ENCODE results near the gene CNOT10.
"Not testable (repeated sequence)": the region's sequence is repeated elsewhere in the genome, so short reads cannot be mapped to it uniquely, and the experiment has no call there.

The CNOT10 gene, protein sequence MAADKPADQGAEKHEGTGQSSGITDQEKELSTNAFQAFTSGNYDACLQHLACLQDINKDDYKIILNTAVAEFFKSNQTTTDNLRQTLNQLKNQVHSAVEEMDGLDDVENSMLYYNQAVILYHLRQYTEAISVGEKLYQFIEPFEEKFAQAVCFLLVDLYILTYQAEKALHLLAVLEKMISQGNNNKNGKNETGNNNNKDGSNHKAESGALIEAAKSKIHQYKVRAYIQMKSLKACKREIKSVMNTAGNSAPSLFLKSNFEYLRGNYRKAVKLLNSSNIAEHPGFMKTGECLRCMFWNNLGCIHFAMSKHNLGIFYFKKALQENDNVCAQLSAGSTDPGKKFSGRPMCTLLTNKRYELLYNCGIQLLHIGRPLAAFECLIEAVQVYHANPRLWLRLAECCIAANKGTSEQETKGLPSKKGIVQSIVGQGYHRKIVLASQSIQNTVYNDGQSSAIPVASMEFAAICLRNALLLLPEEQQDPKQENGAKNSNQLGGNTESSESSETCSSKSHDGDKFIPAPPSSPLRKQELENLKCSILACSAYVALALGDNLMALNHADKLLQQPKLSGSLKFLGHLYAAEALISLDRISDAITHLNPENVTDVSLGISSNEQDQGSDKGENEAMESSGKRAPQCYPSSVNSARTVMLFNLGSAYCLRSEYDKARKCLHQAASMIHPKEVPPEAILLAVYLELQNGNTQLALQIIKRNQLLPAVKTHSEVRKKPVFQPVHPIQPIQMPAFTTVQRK

DNA sequence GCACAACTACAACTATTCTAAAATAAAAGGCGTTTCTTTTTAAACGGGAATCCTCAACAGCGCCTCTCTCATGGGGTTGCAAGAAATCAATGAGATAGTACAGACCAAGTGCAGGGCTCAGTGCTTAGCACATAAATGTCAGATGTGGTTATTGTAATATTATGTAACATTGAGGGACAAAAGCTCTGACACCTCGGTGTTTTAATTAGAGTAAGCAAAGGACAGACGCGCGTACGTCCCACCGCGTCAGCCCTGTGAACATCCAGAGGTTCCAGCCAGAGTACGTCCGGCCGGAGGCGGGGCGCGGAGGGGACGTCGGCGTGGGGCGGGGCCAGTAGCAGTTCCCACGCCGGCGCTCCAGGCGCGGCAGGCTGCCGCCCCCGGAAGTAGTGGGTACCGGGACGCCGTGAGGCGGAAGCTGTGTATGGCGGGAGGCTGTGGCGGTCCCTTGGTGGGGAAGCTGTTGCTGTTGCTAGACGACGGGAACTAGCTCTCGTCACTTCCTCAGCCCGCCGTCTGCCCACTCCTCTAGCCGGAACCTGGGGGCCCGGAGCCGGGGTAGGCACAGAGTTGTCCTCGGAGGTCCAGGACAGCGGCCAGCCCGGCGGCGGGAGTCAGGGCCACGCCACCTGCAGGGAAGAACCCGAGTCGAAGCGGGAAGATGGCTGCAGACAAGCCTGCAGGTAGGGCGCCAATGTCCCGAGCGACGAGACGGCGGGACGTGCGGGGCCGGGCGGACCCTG lies at the start of gene CNOT10:
Gene CNOT10, plus strand, starts transcription at position 389 of the 743 bp plus-strand sequence. Its CDS starts 273 bp downstream, at position 662.
- peak; percentile 80 for DNase-seq

DNA sequence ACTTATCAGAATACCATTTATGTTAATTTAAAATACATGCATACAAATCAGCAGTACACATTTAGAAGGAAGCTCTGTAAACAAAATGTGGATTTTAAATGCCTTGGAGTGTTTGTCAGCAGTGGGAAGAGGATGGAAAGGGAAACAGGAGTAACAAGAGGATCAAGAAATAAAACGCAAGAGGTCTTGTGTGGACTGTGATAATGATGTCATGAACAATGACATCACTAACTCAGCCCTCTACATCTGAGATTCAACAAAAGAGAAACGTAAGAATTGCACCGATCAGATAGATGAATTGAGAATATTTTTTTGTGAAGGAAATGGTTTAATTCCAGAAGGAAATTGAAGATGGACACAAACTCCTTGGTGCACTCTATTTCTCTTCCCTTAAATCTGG lies 44.0 kb upstream of the CNOT10 start:
- DNase-seq = no peak

DNA sequence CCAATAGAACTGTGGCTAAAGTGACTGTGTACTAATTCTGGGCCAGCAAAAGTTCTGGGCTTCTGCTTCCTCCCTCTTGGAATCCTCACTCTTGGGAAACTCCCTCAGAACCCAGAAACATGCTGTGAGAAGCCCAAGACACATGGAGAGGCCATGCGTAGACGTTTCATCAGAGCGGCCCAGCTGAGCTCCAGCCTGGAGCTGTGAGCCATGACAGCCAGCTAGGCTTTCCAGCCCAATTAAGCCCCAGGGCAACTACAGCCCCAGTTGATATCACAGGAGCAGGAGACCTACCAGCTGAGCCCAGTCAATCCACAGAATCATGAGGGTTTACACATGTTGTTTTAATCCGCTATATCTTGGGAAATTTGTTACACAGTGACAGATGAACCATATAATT lies 43.6 kb upstream of the CNOT10 start:
- DNase-seq = no peak

DNA sequence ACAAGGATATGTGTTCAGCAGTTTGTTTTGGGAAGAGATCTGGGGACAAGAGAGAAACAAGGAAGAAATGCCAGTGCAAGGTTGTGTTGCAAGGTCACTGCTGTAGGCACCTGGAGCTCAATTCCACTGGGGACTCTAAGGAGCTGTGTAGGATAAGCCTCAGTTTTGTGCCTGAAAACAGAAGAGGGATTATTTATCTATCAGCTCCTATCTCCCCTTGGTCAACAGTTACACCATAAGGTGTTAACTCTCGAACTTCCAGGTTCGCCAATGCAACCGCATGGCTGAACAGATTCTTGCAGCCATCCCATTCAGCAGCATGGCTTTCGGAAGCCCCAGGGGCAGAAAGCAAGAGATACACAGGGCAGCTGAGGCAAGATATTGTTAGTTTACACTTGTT lies 41.6 kb upstream of the CNOT10 start:
- no peak for DNase-seq

DNA sequence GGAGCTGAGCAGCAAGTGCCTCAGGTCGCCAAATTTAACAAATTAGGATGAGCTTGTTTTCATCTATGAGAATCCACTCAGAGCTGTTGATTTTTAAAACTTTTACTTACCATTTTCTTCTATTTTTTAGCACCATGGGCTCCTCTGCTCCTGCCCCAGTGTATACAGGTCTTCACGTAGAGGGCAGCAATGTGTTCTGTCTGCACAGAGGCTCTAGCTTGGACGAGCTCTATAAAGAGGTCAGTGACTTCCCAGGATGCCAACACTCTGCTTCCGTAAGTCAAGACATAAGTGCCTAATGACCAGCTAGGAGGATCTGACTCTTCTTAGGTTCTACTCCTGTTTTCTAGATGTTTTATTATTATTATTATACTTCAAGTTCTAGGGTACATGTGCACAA lies 41.2 kb upstream of the CNOT10 start:
- DNase-seq = no peak

DNA sequence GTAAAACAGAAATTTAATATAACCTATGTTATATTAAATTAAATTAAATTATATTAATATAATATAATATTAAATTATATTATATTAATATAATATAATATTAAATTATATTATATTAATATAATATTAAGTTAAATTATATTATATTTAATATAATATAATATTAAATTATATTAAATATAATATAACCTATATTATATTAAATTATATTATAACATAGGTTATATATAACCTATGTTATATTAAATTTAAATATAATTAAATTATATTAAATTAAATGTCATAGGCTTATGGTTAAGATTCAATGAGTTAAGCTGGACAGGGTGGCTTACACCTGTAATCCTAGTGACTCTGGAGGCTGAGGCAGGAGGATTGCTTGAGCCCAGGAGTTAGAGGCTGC lies 40.6 kb upstream of the CNOT10 start:
- no peak for DNase-seq

DNA sequence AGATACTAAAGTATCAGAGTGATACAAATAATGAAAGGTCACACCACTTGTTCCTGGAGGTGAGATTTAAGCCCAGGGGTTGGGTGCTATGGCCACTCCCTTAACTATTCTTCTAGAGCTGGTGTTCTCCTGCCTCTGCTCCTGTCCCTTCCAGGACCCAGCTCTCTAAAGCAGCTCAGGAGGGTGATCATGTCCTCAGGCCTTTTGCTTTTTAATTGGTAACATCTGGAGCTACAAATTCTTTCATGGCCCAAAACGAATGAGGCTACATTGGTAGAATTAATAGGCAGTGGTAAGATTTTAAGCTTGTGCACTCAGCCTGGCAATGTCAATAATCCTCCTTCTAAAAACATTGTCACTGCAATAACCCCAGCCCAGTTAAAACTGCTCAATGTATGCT lies 38.2 kb upstream of the CNOT10 start:
- no peak for DNase-seq

DNA sequence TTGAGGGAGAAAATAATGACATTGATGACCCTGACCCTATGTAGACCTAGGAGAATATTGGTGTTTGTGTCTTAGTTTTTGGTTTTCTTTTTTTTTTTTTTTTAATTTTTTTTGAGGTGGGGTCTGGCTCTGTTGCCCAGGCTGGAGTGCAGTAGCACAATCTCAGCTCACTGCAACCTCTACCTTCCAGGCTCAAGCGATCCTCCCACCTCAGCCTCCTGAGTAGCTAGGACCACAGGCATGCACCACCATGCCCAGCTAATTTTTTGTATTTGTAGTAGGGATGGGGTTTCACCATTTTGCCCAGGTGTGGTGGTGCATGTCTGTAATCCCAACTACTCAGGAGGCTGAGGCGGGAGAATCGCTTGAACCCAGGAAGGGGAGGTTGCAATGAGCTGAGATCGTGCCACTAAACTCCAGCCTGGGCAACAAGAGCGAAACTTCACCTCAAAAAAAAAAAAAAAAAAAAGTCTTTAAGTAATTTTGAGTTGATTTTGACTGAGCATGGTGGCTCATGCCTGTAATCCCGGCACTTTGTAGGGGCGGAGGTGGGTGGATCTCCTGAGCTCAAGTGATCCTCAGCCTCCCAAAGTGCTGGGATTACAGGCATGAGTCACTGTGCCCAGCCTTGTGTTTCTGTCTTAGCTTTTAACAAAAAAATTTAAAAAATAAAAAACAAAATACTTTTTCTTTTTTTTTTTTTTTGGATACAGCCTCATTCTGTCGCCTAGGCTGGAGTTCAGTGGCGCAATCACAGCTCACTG lies 32.5 kb upstream of the CNOT10 start:
- DNase-seq = not testable (repeated sequence)

DNA sequence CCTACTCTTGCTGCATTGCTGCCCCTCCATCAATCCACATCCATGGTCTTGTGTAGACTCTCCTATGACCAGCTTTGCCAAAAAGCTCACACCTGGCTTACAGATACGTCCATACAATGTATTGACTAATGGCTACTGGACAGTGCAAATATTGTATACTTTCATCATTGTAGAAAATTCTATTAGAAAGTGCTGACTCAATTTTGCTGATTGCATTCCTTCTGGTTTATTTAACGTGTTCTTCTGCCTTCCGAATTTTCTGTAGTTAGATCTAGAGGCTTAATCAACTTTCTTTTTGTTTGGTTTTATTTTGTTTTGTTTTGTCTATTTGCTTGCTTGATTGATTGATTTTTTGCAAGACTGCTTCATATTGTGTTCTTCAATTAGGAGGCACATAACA lies 29.8 kb upstream of the CNOT10 start:
- DNase-seq = no peak

DNA sequence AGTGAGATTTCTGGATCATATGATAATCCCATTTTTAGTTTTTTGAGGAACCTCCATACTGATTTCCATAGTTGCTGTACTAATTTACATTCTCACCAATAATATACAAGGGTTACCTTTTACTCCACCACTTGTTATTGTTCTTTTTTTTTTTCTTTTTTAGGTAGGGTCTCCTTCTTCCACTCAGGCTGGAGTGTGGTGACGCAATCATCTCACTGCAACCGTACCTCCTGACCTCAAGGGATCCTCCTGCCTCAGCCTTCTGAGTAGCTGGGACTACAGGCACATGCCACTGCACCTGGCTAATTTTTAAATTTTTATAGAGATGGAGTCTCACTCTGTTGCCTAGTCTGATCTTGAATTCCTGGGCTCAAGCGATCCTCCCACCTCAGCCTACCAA lies 24.4 kb upstream of the CNOT10 start:
- no peak for DNase-seq

DNA sequence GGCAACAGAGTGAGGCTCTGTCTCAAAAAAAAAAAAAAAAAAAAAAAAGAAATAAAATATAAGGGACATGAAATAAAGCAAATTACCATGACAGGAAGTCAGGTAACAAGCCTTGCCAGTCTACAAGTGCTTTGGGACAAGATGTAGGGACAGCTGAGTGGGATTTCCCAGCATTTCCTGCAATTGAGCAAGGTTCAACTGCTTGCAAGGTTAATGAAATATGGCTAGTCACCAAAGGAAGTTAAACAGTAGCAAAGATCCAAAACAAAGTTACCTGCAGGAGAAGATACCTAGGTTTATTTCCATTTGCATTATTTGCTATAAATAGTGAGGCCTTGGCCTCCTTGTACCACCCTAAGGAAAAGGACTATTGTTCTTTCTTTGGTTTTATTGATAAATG lies 22.3 kb upstream of the CNOT10 start:
- no peak for DNase-seq

DNA sequence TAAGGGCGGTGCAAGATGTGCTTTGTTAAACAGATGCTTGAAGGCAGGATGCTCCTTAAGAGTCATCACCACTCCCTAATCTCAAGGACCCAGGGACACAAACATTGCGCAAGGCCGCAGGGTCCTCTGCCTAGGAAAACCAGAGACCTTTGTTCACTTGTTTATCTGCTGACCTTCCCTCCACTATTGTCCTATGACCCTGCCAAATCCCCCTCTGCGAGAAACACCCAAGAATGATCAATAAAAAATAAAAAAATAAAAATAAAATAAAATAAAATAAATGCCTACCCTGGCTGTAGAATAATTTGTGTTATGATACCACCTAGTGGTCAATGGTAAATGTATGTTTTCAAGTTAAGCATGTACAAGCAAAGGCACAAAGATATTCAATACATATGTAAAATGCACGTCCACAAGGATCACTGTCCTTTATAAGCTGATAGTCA lies 20.3 kb upstream of the CNOT10 start:
- DNase-seq = not testable (repeated sequence)

DNA sequence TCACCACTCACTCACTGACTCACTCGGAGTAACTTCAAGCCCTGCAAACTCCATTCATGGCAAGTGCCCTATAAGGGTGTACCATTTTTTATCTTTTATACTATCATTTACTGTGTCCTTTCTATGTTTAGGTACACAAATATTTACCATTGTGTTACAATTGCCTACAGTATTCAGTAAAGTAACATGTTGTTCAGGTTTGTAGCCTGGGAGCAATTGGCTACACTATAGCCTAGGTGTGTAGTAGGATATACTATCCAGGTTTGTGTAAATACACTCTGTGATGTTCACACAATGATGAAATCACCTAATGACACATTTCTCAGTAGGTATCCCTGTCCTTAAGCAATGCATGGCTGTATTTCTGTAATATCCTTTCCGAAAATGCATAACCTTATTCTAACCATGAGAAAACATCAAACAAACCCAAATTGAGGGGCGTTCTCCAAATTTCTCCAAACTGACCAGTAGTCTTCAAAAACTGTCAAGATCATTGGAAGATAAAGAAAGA lies 17.9 kb upstream of the CNOT10 start:
- DNase-seq = no peak

DNA sequence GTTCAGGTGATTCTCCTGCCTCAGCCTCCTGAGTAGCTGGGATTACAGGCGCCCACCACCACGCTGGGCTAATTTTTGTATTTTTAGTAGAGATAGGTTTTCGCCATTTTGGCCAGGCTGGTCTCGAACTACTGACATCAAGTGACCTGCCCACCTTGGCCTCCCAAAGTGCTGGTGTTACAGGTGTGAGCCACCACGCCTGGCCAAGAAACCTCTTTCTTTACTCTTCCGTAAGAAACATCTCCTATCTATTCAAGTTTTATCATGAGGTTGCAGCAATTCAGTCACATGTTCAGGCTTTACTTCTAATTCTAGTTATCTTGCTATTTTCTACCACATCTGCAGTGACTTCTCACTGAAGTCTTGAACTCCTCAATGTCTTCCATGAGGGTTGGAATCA lies 15.8 kb upstream of the CNOT10 start:
- not testable (repeated sequence) for DNase-seq

DNA sequence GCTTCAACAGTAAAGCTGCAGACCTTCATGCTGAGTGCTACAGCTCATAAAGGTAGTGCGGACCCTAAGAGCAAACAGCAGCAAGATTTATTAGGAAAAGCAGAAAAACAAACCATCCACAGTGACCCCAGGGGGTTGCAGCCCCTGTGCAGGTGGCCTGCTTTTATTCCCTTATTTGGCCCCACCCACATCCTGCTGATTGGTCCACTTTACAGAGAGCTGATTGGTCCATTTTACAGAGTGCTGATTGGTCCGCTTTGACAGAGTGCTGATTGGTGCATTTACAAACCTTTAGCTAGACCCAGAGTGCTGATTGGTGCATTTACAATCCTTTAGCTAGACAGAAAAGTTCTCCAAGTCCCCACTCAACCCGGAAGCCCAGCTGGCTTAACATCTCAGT lies 11.3 kb upstream of the CNOT10 start:
- DNase-seq = not testable (repeated sequence)

DNA sequence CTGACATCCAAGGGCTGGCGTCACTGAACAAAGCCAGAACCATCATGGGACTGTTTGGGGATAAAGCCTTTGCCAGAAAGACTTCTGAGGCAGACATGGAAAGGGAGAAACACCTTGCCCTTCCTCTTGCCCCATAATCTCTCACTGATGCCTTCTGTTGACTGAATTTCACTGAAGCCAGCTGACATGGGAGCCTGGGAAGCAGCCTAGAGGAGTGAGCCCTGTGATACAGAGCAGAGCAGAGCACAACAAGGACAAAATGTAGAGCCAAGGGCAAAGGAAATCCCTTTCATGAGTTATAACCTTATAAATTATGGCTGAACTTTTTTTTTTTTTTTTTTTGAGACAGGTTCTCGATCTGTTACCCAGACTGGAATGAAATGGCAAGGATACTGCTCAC lies 9.8 kb upstream of the CNOT10 start:
- no peak for DNase-seq

DNA sequence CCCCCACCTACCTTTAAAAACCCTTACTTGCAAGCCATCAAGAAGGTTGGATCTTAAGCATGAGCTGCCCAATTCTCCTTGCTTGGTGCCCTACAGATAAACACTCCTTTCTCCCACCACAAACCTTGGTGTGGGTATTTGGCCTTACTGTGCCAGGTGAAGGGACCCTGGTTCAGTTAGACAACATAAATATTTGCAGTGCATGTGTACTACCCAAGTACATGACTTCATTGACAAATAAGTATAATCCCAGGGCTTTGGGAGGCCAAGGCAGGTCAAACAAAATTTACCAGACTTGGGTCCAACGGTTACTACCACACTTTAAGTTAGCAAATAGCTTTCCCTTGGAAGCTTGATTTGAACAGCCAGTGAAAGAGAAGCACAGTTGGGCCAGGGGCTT lies 9.3 kb upstream of the CNOT10 start:
- DNase-seq = no peak

DNA sequence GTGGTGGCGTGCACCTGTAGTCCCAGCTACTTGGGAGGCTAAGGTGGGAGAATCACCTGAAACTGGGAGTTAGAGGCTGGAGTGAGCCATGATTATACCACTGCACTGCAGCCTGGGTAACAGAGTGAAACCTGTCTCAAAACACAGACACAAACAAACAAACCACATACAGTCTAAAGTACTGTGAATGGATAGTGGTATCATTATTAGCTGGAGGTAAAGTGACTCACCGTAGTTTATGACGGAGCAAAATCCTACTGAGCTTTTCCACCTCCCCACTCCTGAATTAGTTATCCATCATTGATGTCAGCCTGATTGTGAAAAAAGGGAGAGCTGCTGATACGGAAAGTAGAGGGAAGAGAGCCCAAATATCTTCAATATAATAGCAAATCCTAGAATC lies 3.2 kb upstream of the CNOT10 start:
- DNase-seq = no peak

DNA sequence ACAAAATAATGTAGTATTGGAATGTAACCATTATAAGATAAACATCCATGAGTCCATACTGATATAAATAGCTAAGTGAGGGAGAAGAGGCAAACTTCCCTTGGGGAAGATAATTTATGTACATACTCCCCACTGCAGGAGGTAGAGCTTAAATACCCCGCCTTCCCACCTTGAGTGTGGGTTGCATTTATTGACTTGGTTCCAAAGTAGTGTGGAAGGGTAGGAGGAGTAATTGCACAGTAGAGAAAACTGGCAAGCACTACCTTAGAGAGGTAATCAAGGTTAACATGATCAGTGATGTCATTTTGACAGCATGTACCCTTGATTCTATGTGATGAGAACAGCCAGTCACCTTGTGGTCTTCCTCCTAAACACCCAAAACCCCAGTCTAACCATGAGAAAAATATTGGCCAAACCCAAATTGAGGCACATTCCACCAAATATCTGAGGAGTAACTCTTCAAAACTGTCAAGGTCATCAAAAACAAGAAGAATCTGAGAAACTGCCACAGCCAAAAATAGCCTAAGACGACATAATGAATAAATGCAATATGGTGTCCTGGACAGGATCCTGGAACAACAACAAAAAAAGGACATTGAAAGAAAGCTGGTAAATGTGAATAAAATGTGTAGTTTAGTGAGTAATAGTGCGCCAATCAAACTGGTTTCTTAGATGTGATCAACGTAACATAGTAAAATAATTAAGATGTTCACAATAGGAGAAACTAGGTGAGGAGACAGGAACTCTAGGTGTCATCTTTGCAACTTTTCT lies 774 bp upstream of the CNOT10 start:
- DNase-seq = no peak

DNA sequence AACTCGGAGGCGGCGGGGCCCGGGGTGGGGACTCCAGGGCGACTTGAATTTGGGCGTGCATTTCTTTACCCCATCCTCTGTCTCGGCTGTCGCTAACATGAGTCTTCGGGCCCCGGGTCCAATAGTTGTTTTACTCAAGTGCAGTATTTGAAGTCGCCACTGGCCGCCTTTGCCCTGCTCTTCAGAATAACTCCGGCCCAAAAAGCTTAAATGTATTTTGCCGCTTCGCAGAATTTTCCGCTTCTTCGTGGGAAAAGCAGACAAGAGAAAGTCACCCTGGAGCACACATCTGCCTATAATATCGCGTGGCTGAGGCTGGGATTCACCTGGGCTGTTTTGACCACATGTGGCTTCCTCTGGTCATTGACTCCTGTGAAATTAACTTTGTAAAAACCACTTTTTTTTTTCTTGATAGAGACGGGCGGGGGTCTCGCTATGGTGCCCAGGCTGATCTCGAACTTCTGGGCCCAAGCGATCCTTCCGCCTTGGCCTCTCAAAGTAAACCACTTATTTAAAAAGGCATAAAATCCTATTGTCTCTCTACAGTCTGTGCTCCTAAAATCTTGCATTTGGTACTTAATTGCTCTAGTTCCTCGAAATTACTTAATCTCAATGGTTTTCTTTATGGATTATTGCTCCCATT lies 676 bp downstream of the CNOT10 start:
- DNase-seq = no peak

DNA sequence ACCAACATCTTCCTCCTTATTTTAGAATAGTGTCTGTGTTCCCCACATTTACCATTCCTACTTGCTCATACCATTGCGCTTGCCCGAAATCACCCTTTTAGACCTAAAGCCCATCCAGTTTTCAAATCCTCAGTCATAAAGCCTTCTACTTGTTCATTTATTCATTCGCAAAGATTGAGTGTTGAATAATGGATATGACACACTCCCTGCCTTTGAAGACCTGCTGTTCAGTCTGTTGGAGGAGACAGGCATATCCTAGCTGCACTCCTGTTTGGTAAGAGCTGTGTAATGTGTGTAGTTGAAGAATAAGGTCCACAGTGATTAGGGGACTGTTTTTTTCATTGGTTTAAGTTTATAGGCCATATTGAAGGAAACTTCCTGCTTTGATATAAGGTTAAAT lies 1.7 kb downstream of the CNOT10 start:
- DNase-seq = no peak
